Ishikawa (cell line): ENCODE measurements around the gene RPRD1B.

Experiments used
- CREB1 ChIP-seq: IDR thresholded peaks from 2 replicates; pipeline ENCODE4 v1.6.1; 2012; ENCODE audit warnings: low read depth
- EGR1 ChIP-seq: IDR thresholded peaks from 2 replicates; pipeline ENCODE4 v1.6.1; 2012
- FOXM1 ChIP-seq: IDR thresholded peaks from 2 replicates; pipeline ENCODE4 v1.6.1; 2012; ENCODE audit warnings: low read depth, borderline replicate concordance
- TAF1 ChIP-seq: IDR thresholded peaks from 2 replicates; pipeline ENCODE4 v1.6.1; 2012; ENCODE audit warnings: low read depth, mild to moderate bottlenecking
- TCF12 ChIP-seq: IDR thresholded peaks from 2 replicates; pipeline ENCODE4 v1.6.1; 2012; ENCODE audit warnings: low read depth
- TEAD4 ChIP-seq: IDR thresholded peaks from 2 replicates; pipeline ENCODE4 v1.6.1; 2012
- TF ChIP-seq, protein P1 (sequence below): IDR thresholded peaks from 2 replicates; pipeline ENCODE4 v1.6.1; 2012; ENCODE audit warnings: low read depth, mild to moderate bottlenecking

- TF ChIP-seq CREB1 (no peak), FOXM1 (no peak), TAF1 (no peak), EGR1 (no peak), TEAD4 (no peak), TCF12 (no peak)
- TF ChIP-seq, protein P1, sequence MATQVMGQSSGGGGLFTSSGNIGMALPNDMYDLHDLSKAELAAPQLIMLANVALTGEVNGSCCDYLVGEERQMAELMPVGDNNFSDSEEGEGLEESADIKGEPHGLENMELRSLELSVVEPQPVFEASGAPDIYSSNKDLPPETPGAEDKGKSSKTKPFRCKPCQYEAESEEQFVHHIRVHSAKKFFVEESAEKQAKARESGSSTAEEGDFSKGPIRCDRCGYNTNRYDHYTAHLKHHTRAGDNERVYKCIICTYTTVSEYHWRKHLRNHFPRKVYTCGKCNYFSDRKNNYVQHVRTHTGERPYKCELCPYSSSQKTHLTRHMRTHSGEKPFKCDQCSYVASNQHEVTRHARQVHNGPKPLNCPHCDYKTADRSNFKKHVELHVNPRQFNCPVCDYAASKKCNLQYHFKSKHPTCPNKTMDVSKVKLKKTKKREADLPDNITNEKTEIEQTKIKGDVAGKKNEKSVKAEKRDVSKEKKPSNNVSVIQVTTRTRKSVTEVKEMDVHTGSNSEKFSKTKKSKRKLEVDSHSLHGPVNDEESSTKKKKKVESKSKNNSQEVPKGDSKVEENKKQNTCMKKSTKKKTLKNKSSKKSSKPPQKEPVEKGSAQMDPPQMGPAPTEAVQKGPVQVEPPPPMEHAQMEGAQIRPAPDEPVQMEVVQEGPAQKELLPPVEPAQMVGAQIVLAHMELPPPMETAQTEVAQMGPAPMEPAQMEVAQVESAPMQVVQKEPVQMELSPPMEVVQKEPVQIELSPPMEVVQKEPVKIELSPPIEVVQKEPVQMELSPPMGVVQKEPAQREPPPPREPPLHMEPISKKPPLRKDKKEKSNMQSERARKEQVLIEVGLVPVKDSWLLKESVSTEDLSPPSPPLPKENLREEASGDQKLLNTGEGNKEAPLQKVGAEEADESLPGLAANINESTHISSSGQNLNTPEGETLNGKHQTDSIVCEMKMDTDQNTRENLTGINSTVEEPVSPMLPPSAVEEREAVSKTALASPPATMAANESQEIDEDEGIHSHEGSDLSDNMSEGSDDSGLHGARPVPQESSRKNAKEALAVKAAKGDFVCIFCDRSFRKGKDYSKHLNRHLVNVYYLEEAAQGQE: no peak
These were observed 106.6 kb downstream of the RPRD1B start for GRCh38 chr20:38139977-38140753.
